H9 (cell line): ENCODE data around the gene SETD1A. TPM values are rescaled to one million over a fixed set of nuclear protein-coding genes. Genes with fewer than 3 reads are reported as not detected.

Experiments
- DNase-seq: peaks from one replicate; pipeline ENCODE4 v3.0.0-alpha.2; 2017
- H2AFZ ChIP-seq: one replicate; pipeline ENCODE4 v1.6.1; 2013; ENCODE audit warnings: mild to moderate bottlenecking, low read length, control low read depth, moderate library complexity
- H2AK5ac ChIP-seq: 2 replicates; pipeline ENCODE4 v1.6.1; 2013; ENCODE audit warnings: low read length, control low read depth, mixed read lengths; ENCODE audit not compliant: insufficient read length
- H2BK120ac ChIP-seq: one replicate; pipeline ENCODE4 v1.6.1; 2013; ENCODE audit warnings: low read depth, mild to moderate bottlenecking, low read length, control low read depth, inconsistent platforms; ENCODE audit not compliant: poor library complexity, severe bottlenecking
- H2BK12ac ChIP-seq: 2 replicates; pipeline ENCODE4 v1.6.1; 2013; ENCODE audit warnings: low read length, control low read depth, mixed read lengths, low read depth; ENCODE audit not compliant: insufficient read length
- H2BK15ac ChIP-seq: 2 replicates; pipeline ENCODE4 v1.6.1; 2013; ENCODE audit warnings: low read depth, low read length, control low read depth
- H2BK20ac ChIP-seq: one replicate; pipeline ENCODE4 v1.6.1; 2013; ENCODE audit warnings: low read depth, mild to moderate bottlenecking, low read length, control low read depth, inconsistent platforms; ENCODE audit not compliant: poor library complexity, severe bottlenecking
- H2BK5ac ChIP-seq: 2 replicates; pipeline ENCODE4 v1.6.1; 2013; ENCODE audit warnings: low read length, control low read depth, mixed read lengths; ENCODE audit not compliant: insufficient read length
- H3K14ac ChIP-seq: 2 replicates; pipeline ENCODE4 v1.6.1; 2013; ENCODE audit warnings: low read length, control low read depth; ENCODE audit not compliant: insufficient read depth
- H3K18ac ChIP-seq: 2 replicates; pipeline ENCODE4 v1.6.1; 2013; ENCODE audit warnings: low read depth, mild to moderate bottlenecking, mixed read lengths, low read length, control low read depth; ENCODE audit not compliant: insufficient read length
- H3K23ac ChIP-seq: 2 replicates; pipeline ENCODE4 v1.6.1; 2013; ENCODE audit warnings: low read length, control low read depth, mixed read lengths, low read depth; ENCODE audit not compliant: insufficient read length
- H3K23me2 ChIP-seq: 2 replicates; pipeline ENCODE4 v1.6.1; 2013; ENCODE audit warnings: low read depth, mild to moderate bottlenecking, mixed read lengths, low read length, control low read depth; ENCODE audit not compliant: insufficient read length, poor library complexity, severe bottlenecking
- H3K27ac ChIP-seq: 2 replicates; pipeline ENCODE4 v1.5.1; 2013; ENCODE audit warnings: low read length, control low read depth, mixed read lengths, low read depth; ENCODE audit not compliant: insufficient read length
- H3K27me3 ChIP-seq: 2 replicates; pipeline ENCODE4 v1.6.1; 2013; ENCODE audit warnings: low read length, control low read depth, inconsistent platforms; ENCODE audit not compliant: insufficient read depth
- H3K4ac ChIP-seq: 2 replicates; pipeline ENCODE4 v1.6.1; 2013; ENCODE audit warnings: low read depth, mild to moderate bottlenecking, control low read depth, inconsistent platforms, low read length, moderate library complexity
- H3K4me1 ChIP-seq: 2 replicates; pipeline ENCODE4 v1.6.1; 2013; ENCODE audit warnings: low read length, control low read depth, inconsistent platforms; ENCODE audit not compliant: insufficient read depth
- H3K4me2 ChIP-seq: 2 replicates; pipeline ENCODE4 v1.6.1; 2013; ENCODE audit warnings: low read length, control low read depth, mixed read lengths; ENCODE audit not compliant: insufficient read length, insufficient read depth
- H3K56ac ChIP-seq: 2 replicates; pipeline ENCODE4 v1.6.1; 2013; ENCODE audit warnings: low read depth, mild to moderate bottlenecking, mixed read lengths, low read length, control low read depth; ENCODE audit not compliant: insufficient read length
- H3K79me1 ChIP-seq: 2 replicates; pipeline ENCODE4 v1.6.1; 2013; ENCODE audit warnings: low read depth, mild to moderate bottlenecking, moderate library complexity, low read length, control low read depth, inconsistent platforms; ENCODE audit not compliant: insufficient read depth, poor library complexity, severe bottlenecking
- H3K79me2 ChIP-seq: 2 replicates; pipeline ENCODE4 v1.6.1; 2013; ENCODE audit warnings: low read length, control low read depth, inconsistent platforms; ENCODE audit not compliant: insufficient read depth
- H3K9ac ChIP-seq: 2 replicates; pipeline ENCODE4 v1.6.1; 2013; ENCODE audit warnings: low read length, control low read depth, mixed read lengths; ENCODE audit not compliant: insufficient read length; ENCODE audit errors: extremely low read depth
- H3K9me3 ChIP-seq: one replicate; pipeline ENCODE4 v1.6.1; 2013; ENCODE audit warnings: low read depth, low read length, inconsistent platforms; ENCODE audit not compliant: control insufficient read depth
- H3T11ph ChIP-seq: one replicate; pipeline ENCODE4 v1.6.1; 2013; ENCODE audit warnings: mild to moderate bottlenecking, low read length, control low read depth, inconsistent platforms
- H4K20me1 ChIP-seq: one replicate; pipeline ENCODE4 v1.6.1; 2013; ENCODE audit not compliant: control insufficient read depth, insufficient read length, insufficient read depth
- H4K5ac ChIP-seq: 2 replicates; pipeline ENCODE4 v1.6.1; 2013; ENCODE audit warnings: low read depth, mild to moderate bottlenecking, mixed read lengths, low read length, control low read depth; ENCODE audit not compliant: insufficient read length
- H4K8ac ChIP-seq: replicated peaks from 2 replicates; pipeline ENCODE4 v1.6.1; 2013; ENCODE audit warnings: low read length, control low read depth, mixed read lengths, low read depth; ENCODE audit not compliant: insufficient read length
- H4K91ac ChIP-seq: 2 replicates; pipeline ENCODE4 v1.6.1; 2013; ENCODE audit warnings: low read depth, mild to moderate bottlenecking, moderate library complexity, mixed read lengths, low read length, control low read depth; ENCODE audit not compliant: insufficient read length
- H3K27ac Mint-ChIP-seq, 3 experiments: 2 replicates in 2 of 3; 3 replicates in 1 of 3; pipeline ENCODE4 v1.8.0; 2020 to 2021; ENCODE audit warnings: mixed read lengths in 3 of 3, mild to moderate bottlenecking in 1 of 3, moderate library complexity in 1 of 3
- H3K27me3 Mint-ChIP-seq: 2 replicates; pipeline ENCODE4 v1.8.0; 2021; ENCODE audit warnings: low read depth, mild to moderate bottlenecking, moderate library complexity, mixed read lengths
- H3K36me3 Mint-ChIP-seq, 3 experiments: 2 replicates in 2 of 3; 3 replicates in 1 of 3; pipeline ENCODE4 v1.8.0; 2020 to 2021; ENCODE audit warnings: low read depth in 3 of 3, mixed read lengths in 3 of 3; ENCODE audit not compliant: insufficient read depth in 1 of 3
- H3K4me1 Mint-ChIP-seq, 2 experiments: 2 replicates each; pipeline ENCODE4 v1.8.0; 2020; ENCODE audit warnings: mixed read lengths in 2 of 2
- H3K4me3 Mint-ChIP-seq, 2 experiments: 2 replicates in 1 of 2; 3 replicates in 1 of 2; pipeline ENCODE4 v1.8.0; 2020 to 2021; ENCODE audit warnings: mild to moderate bottlenecking in 2 of 2, mixed read lengths in 2 of 2, moderate library complexity in 1 of 2
- H3K9me3 Mint-ChIP-seq, 2 experiments: 2 replicates in 1 of 2; 3 replicates in 1 of 2; pipeline ENCODE4 v1.8.0; 2020; ENCODE audit warnings: mild to moderate bottlenecking in 2 of 2, mixed read lengths in 2 of 2, moderate library complexity in 1 of 2
- WGBS: extraction: QIAGEN DNeasy Blood & Tissue Kit; methylation state at CpG from one replicate; pipeline ENCODE4 v1.1.7; 2013; ENCODE audit warnings: missing lambda C conversion rate, low lambda C conversion rate, mixed read lengths; ENCODE audit not compliant: insufficient read length; ENCODE audit errors: extremely low coverage; 5-methylcytosine and 5-hydroxymethylcytosine counted together
- total RNA-seq: library from RNA; stranded (reverse); gene quantifications from 2 replicates; pipeline ENCODE4 v1.2.1, GENCODE V29; 2021
- TF ChIP-seq, protein P1 (sequence below): fragments of 200-600 bp; sonication (generic); conservative IDR thresholded peaks from 3 replicates; pipeline ENCODE4 v1.8.0; 2021; ENCODE audit warnings: antibody characterized with exemption, mild to moderate bottlenecking

SETD1A gene
- total RNA-seq, 1 experiment from 2014 or later: 36.9 TPM

DNA sequence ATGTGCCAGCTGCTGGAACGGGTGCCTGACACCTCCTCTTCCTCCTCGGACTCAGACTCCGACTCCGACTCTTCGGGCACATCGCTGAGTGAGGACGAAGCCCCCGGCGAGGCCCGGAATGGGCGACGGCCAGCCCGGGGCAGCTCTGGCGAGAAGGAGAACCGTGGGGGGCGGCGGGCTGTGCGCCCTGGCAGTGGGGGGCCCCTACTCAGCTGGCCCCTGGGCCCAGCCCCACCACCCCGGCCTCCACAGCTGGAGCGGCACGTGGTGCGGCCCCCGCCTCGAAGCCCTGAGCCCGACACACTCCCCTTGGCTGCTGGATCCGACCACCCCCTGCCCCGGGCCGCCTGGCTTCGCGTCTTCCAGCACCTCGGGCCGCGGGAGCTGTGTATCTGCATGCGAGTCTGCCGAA lies 27.4 kb upstream of the SETD1A start:
- H3K4me1 Mint-ChIP-seq: peaks cover 9 to 24% of the 10 kb centered on the region in 2 experiments
- Histone ChIP-seq H2AK5ac (no peak overlapping the region), H3K4me1 (no peaks in the 10 kb centered on the region), H3K23me2 (no peaks in the 10 kb centered on the region), H4K91ac (no peak overlapping the region), H3K9ac (no peak overlapping the region), H3K23ac (no peak overlapping the region), H3K18ac (no peak overlapping the region), H2BK20ac (no peak overlapping the region), H2BK15ac (no peak overlapping the region), H4K5ac (no peak overlapping the region), H2BK12ac (no peak overlapping the region), H4K20me1 (no peaks in the 10 kb centered on the region), H2BK5ac (no peak overlapping the region), H3K9me3 (no peaks in the 10 kb centered on the region), H4K8ac (no peak overlapping the region), H3K14ac (no peak overlapping the region), H3T11ph (no peak overlapping the region), H3K27me3 (no peaks in the 10 kb centered on the region), H3K56ac (no peak overlapping the region), H2AFZ (no peak overlapping the region), H3K79me2 (no peaks in the 10 kb centered on the region), H3K27ac (no peak overlapping the region), H2BK120ac (no peak overlapping the region), H3K79me1 (no peaks in the 10 kb centered on the region), H3K4ac (no peak overlapping the region), H3K4me2 (no peak overlapping the region)
- H3K27ac Mint-ChIP-seq: no peak overlapping the region
- no peaks in the 10 kb centered on the region for H3K27me3 Mint-ChIP-seq
- peaks cover 37 to 50% (median 46%) of the 10 kb centered on the region in 3 experiments for H3K36me3 Mint-ChIP-seq
- no peaks in the 10 kb centered on the region for H3K9me3 Mint-ChIP-seq
- TF ChIP-seq, protein P1, sequence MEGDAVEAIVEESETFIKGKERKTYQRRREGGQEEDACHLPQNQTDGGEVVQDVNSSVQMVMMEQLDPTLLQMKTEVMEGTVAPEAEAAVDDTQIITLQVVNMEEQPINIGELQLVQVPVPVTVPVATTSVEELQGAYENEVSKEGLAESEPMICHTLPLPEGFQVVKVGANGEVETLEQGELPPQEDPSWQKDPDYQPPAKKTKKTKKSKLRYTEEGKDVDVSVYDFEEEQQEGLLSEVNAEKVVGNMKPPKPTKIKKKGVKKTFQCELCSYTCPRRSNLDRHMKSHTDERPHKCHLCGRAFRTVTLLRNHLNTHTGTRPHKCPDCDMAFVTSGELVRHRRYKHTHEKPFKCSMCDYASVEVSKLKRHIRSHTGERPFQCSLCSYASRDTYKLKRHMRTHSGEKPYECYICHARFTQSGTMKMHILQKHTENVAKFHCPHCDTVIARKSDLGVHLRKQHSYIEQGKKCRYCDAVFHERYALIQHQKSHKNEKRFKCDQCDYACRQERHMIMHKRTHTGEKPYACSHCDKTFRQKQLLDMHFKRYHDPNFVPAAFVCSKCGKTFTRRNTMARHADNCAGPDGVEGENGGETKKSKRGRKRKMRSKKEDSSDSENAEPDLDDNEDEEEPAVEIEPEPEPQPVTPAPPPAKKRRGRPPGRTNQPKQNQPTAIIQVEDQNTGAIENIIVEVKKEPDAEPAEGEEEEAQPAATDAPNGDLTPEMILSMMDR: no peak
- no peak for DNase-seq
- no CpG with 5 or more reads among the region's 35 CpGs for WGBS
- H3K4me3 Mint-ChIP-seq: no peak overlapping the region
